ENCODE results near the gene HBQ1.

The HBQ1 gene

GRCh38 chr16:192686-193085 is 12.4 kb downstream of the HBQ1 start:
- H3K27ac ChIP-seq (ENCODE audit: low read depth, low read length, poor library complexity, severe bottlenecking): no peak overlapping the region
- H3F3A ChIP-seq (ENCODE audit: insufficient read depth, low read length): no peaks in the 10 kb centered on the region
- peaks cover 90% of the 10 kb centered on the region for H3K36me3 ChIP-seq (ENCODE audit: insufficient read depth, low read length)
- no peak overlapping the region for H3K4me3 ChIP-seq (ENCODE audit: low read depth, low read length, poor library complexity, severe bottlenecking)
- no peaks in the 10 kb centered on the region for H3K9me2 ChIP-seq (ENCODE audit: low read depth, low read length)
- H3K27me3 ChIP-seq (ENCODE audit: insufficient read depth, low read length): no peaks in the 10 kb centered on the region
- H3K4me1 ChIP-seq (ENCODE audit: insufficient read depth, low read length, severe bottlenecking): no peaks in the 10 kb centered on the region
- no peak overlapping the region for H3K9ac ChIP-seq (ENCODE audit: low read length)
- H3K79me2 ChIP-seq (ENCODE audit: insufficient read depth, low read length): no peaks in the 10 kb centered on the region
- H4K20me1 ChIP-seq (ENCODE audit: insufficient read depth, low read length): no peaks in the 10 kb centered on the region
- no peak overlapping the region for H2AFZ ChIP-seq (ENCODE audit: low read length)
- H3K4me2 ChIP-seq (ENCODE audit: low read length): no peak overlapping the region
- TF ChIP-seq CTCF (IDR thresholded peaks at IDR 0.05; ENCODE audit: low read length) (no peak), EZH2 (IDR thresholded peaks at IDR 0.05; ENCODE audit: borderline replicate concordance, low read length) (no peak)
- no peaks in the 10 kb centered on the region for H3K9me3 ChIP-seq (ENCODE audit: low read length)

- no peak overlapping the region for H3K9ac ChIP-seq (ENCODE audit: low read length)
- no peak overlapping the region for H2AFZ ChIP-seq (ENCODE audit: low read length)
- no peaks in the 10 kb centered on the region for H3K9me3 ChIP-seq (ENCODE audit: low read length)
- H3K9me2 ChIP-seq (ENCODE audit: low read depth, low read length): no peaks in the 10 kb centered on the region
- H3K4me1 ChIP-seq (ENCODE audit: insufficient read depth, low read length, severe bottlenecking): no peaks in the 10 kb centered on the region
- no peak overlapping the region for H3K4me2 ChIP-seq (ENCODE audit: low read length)
- H3K36me3 ChIP-seq (ENCODE audit: insufficient read depth, low read length): peaks cover 93% of the 10 kb centered on the region
- H4K20me1 ChIP-seq (ENCODE audit: insufficient read depth, low read length): no peaks in the 10 kb centered on the region
- no peak overlapping the region for H3K4me3 ChIP-seq (ENCODE audit: low read depth, low read length, poor library complexity, severe bottlenecking)
- H3F3A ChIP-seq (ENCODE audit: insufficient read depth, low read length): no peaks in the 10 kb centered on the region
- TF ChIP-seq EZH2 (IDR thresholded peaks at IDR 0.05; ENCODE audit: borderline replicate concordance, low read length) (no peak), CTCF (IDR thresholded peaks at IDR 0.05; ENCODE audit: low read length) (no peak)
- no peaks in the 10 kb centered on the region for H3K79me2 ChIP-seq (ENCODE audit: insufficient read depth, low read length)
- no peak overlapping the region for H3K27ac ChIP-seq (ENCODE audit: low read depth, low read length, poor library complexity, severe bottlenecking)
- no peaks in the 10 kb centered on the region for H3K27me3 ChIP-seq (ENCODE audit: insufficient read depth, low read length)
Observed at GRCh38 chr16:193441-193840, 13.2 kb downstream of the HBQ1 start.

- no peak overlapping the region for H3K27ac ChIP-seq (ENCODE audit: low read depth, low read length, poor library complexity, severe bottlenecking)
- H3K79me2 ChIP-seq (ENCODE audit: insufficient read depth, low read length): no peaks in the 10 kb centered on the region
- no peaks in the 10 kb centered on the region for H3K27me3 ChIP-seq (ENCODE audit: insufficient read depth, low read length)
- no peak overlapping the region for H3K9ac ChIP-seq (ENCODE audit: low read length)
- H3K36me3 ChIP-seq (ENCODE audit: insufficient read depth, low read length): peaks cover 93% of the 10 kb centered on the region
- H3K4me2 ChIP-seq (ENCODE audit: low read length): no peak overlapping the region
- TF ChIP-seq EZH2 (IDR thresholded peaks at IDR 0.05; ENCODE audit: borderline replicate concordance, low read length) (no peak), CTCF (IDR thresholded peaks at IDR 0.05; ENCODE audit: low read length) (no peak)
- H3F3A ChIP-seq (ENCODE audit: insufficient read depth, low read length): no peaks in the 10 kb centered on the region
- H4K20me1 ChIP-seq (ENCODE audit: insufficient read depth, low read length): no peaks in the 10 kb centered on the region
- H3K4me1 ChIP-seq (ENCODE audit: insufficient read depth, low read length, severe bottlenecking): no peaks in the 10 kb centered on the region
- H3K9me2 ChIP-seq (ENCODE audit: low read depth, low read length): no peaks in the 10 kb centered on the region
- H3K9me3 ChIP-seq (ENCODE audit: low read length): no peaks in the 10 kb centered on the region
- H2AFZ ChIP-seq (ENCODE audit: low read length): no peak overlapping the region
- H3K4me3 ChIP-seq (ENCODE audit: low read depth, low read length, poor library complexity, severe bottlenecking): no peak overlapping the region
Observed at GRCh38 chr16:194516-194915, 14.3 kb downstream of the HBQ1 start.

Data from OCI-LY1 (cell line).